Liver (tissue), 9 donors: Measurements from ENCODE around the gene B4GALT2. TPM values are rescaled to one million over a fixed set of nuclear protein-coding genes. Genes with fewer than 3 reads are reported as not detected.

Experiments
- DNase-seq: peaks from one replicate; pipeline ENCODE4 v3.0.0-alpha.2; 2017; ENCODE audit warnings: low spot score
- H3K27ac ChIP-seq, 2 donors: one replicate each; pipeline ENCODE4 v1.7.0; 2013; ENCODE audit warnings: inconsistent platforms in 2 of 2, low read length in 2 of 2, control low read depth in 1 of 2, low read depth in 1 of 2, mild to moderate bottlenecking in 1 of 2
- H3K27me3 ChIP-seq, 4 donors: one replicate each; pipeline versions ENCODE4 v1.6.1 to v1.7.0; 2013; ENCODE audit warnings: low read length in 3 of 4, inconsistent platforms in 1 of 4, mild to moderate bottlenecking in 1 of 4, moderate library complexity in 1 of 4; ENCODE audit not compliant: control insufficient read depth in 4 of 4, insufficient read depth in 4 of 4
- H3K36me3 ChIP-seq, 4 donors: one replicate each; pipeline versions ENCODE4 v1.6.1 to v1.7.0; 2013; ENCODE audit warnings: low read length in 3 of 4, mild to moderate bottlenecking in 3 of 4, low read depth in 1 of 4, moderate library complexity in 1 of 4; ENCODE audit not compliant: control insufficient read depth in 4 of 4, insufficient read depth in 3 of 4
- H3K4me1 ChIP-seq, 4 donors: one replicate each; pipeline versions ENCODE4 v1.6.1 to v1.7.0; 2013; ENCODE audit warnings: low read length in 3 of 4, mild to moderate bottlenecking in 3 of 4, moderate library complexity in 1 of 4; ENCODE audit not compliant: control insufficient read depth in 4 of 4, insufficient read depth in 4 of 4
- H3K4me3 ChIP-seq, 3 donors: one replicate each; pipeline versions ENCODE4 v1.6.1 to v1.7.0; 2013; ENCODE audit warnings: low read length in 3 of 3, control low read depth in 1 of 3, low read depth in 1 of 3, mild to moderate bottlenecking in 1 of 3
- H3K9ac ChIP-seq, 2 donors: one replicate each; pipeline ENCODE4 v1.7.0; 2013; ENCODE audit warnings: low read length in 2 of 2, mild to moderate bottlenecking in 2 of 2, moderate library complexity in 2 of 2, control low read depth in 1 of 2, low read depth in 1 of 2
- H3K9me3 ChIP-seq, 4 donors: one replicate each; pipeline versions ENCODE4 v1.6.1 to v1.7.0; 2013; ENCODE audit warnings: low read length in 3 of 4; ENCODE audit not compliant: control insufficient read depth in 4 of 4
- CTCF ChIP-seq: fragments of 150-350 bp; IDR thresholded peaks from 2 replicates; pipeline ENCODE4 v1.5.1; 2017; ENCODE audit warnings: improper control_type of control experiment, low read depth, low read length; ENCODE audit not compliant: missing input control
- FOXA2 ChIP-seq: IDR thresholded peaks from 2 replicates; pipeline ENCODE4 v1.6.1; 2016; ENCODE audit warnings: antibody characterized with exemption
- HNF4A ChIP-seq, 2 donors: conservative IDR thresholded peaks; 2 replicates each; pipeline ENCODE4 v1.6.1; 2016; ENCODE audit warnings: antibody characterized with exemption in 2 of 2, mild to moderate bottlenecking in 2 of 2
- HNF4G ChIP-seq: IDR thresholded peaks from 2 replicates; pipeline ENCODE4 v1.6.1; 2016; ENCODE audit warnings: antibody characterized with exemption
- JUND ChIP-seq, 2 donors: IDR thresholded peaks; 2 replicates each; pipeline ENCODE4 v1.6.1; 2016; ENCODE audit warnings: antibody characterized with exemption in 2 of 2
- NR2F2 ChIP-seq: IDR thresholded peaks from 2 replicates; pipeline ENCODE4 v1.6.1; 2016; ENCODE audit warnings: antibody characterized with exemption
- REST ChIP-seq: IDR thresholded peaks from 2 replicates; pipeline ENCODE4 v1.6.1; 2016; ENCODE audit warnings: antibody characterized with exemption, mild to moderate bottlenecking
- RXRA ChIP-seq, 2 donors: IDR thresholded peaks; 2 replicates each; pipeline ENCODE4 v1.6.1; 2017 to 2018; ENCODE audit warnings: antibody characterized with exemption in 2 of 2, mild to moderate bottlenecking in 1 of 2
- SP1 ChIP-seq: IDR thresholded peaks from 2 replicates; pipeline ENCODE4 v1.6.1; 2018; ENCODE audit warnings: antibody characterized with exemption, mild to moderate bottlenecking
- TAF1 ChIP-seq: conservative IDR thresholded peaks from 2 replicates; pipeline ENCODE4 v1.6.1; 2016; ENCODE audit warnings: antibody characterized with exemption, mild to moderate bottlenecking
- YY1 ChIP-seq: IDR thresholded peaks from 2 replicates; pipeline ENCODE4 v1.6.1; 2016; ENCODE audit warnings: antibody characterized with exemption, mild to moderate bottlenecking
- ZBTB33 ChIP-seq: IDR thresholded peaks from 2 replicates; pipeline ENCODE4 v1.6.1; 2016; ENCODE audit warnings: antibody characterized with exemption
- WGBS: extraction: QIAGEN DNeasy Blood & Tissue Kit; methylation state at CpG from one replicate; pipeline ENCODE4 v1.1.7; 2013; 5-methylcytosine and 5-hydroxymethylcytosine counted together
- polyA plus RNA-seq, 2 donors: library from polyadenylated mRNA; stranded (reverse) in 1 of 2; unstranded in 1 of 2; fragments of 200-250 nt in 1 of 2; fragments of >200 nt in 1 of 2; fragmentation: Nextera tagmentation in 1 of 2; extraction: Ambion mirVana in 1 of 2; gene quantifications; one replicate each; pipeline versions ENCODE4 v1.2.1 to v1.2.3, GENCODE V29; 2013 to 2015
- total RNA-seq, 2 donors: library from RNA; depleted of rRNA; stranded (reverse); fragments of >200 nt; gene quantifications; one replicate each; pipeline ENCODE4 v1.2.3, GENCODE V29; 2014
- donor health status: healthy.
- donor health status: healthy.
- donor health status: healthy.
- donor health status: healthy.
- donor health status: healthy.

The B4GALT2 gene
- total and polyA plus RNA-seq, 4 donors, result 2.9 to 31.5 (median 16.1) TPM

GRCh38 chr1:43997295-43997999, 18.4 kb downstream of the B4GALT2 start:
- H3K9ac ChIP-seq, result no peak overlapping the region
- TF ChIP-seq CTCF, result no peak
- no peak for TF ChIP-seq RXRA (IDR thresholded peaks at IDR 0.05)
- TF ChIP-seq HNF4G, result no peak
- no peak for TF ChIP-seq HNF4A (conservative IDR thresholded peaks at IDR 0.05)
- DNase-seq, result no peak
- H3K27me3 ChIP-seq, result no peaks in the 10 kb centered on the region
- H3K4me3 ChIP-seq, result no peak overlapping the region
- 62% methylated on average over 22 of the region's 22 CpGs for WGBS
- peaks cover 0 to under 1% (median 0%) of the 10 kb centered on the region in 4 donors for H3K4me1 ChIP-seq
- no peak overlapping the region for H3K27ac ChIP-seq
- H3K36me3 ChIP-seq, result no peaks in the 10 kb centered on the region
- no peaks in the 10 kb centered on the region for H3K9me3 ChIP-seq

GRCh38 chr1:43998000-43998378, 19.0 kb downstream of the B4GALT2 start:
- Histone ChIP-seq H3K9me3 (no peaks in the 10 kb centered on the region), H3K36me3 (no peaks in the 10 kb centered on the region), H3K4me3 (no peak overlapping the region), H3K4me1 (no peaks in the 10 kb centered on the region), H3K27me3 (no peaks in the 10 kb centered on the region), H3K9ac (no peak overlapping the region), H3K27ac (no peak overlapping the region)
- TF ChIP-seq YY1 (no peak), TAF1 (no peak), RXRA (IDR thresholded peaks at IDR 0.05) (no peak), REST (no peak), CTCF (no peak), JUND (IDR thresholded peaks at IDR 0.05) (no peak)
- DNase-seq, result no peak
- WGBS, result 75% methylated on average over 11 of the region's 11 CpGs

GRCh38 chr1:43999455-43999854, 20.4 kb downstream of the B4GALT2 start:
- TF ChIP-seq NR2F2 (no peak), CTCF (no peak), FOXA2 (no peak), SP1 (no peak), ZBTB33 (no peak)
- Histone ChIP-seq H3K27me3 (no peaks in the 10 kb centered on the region), H3K27ac (no peak overlapping the region), H3K36me3 (no peaks in the 10 kb centered on the region), H3K9ac (no peak overlapping the region), H3K4me1 (no peaks in the 10 kb centered on the region), H3K9me3 (no peaks in the 10 kb centered on the region), H3K4me3 (no peak overlapping the region)
- no peak for DNase-seq
- WGBS, result 91% methylated on average over 8 of the region's 8 CpGs
